PC-3 (cell line): ENCODE data around the gene SLC23A1. TPM values are rescaled to one million over a fixed set of nuclear protein-coding genes. Genes with fewer than 3 reads are reported as not detected.

ENCODE experiments used
- ATAC-seq: fragments of 200-7000 bp; cut with Tn5 transposase; 2 replicates; pipeline ENCODE4 v1.9.1; 2020; ENCODE audit warnings: mild to moderate bottlenecking, moderate library complexity
- BruUV-seq: library from RNA; stranded (reverse); fragments of 400-500 nt; replicated peaks from 2 replicates; lab custom pipeline; 2021; lab: Mats Ljungman, UMichigan
- CTCF ChIA-PET: fragments of 300-600 bp; sonication (Branson Sonifier 250); formaldehyde crosslinking; loops from one replicate; lab custom pipeline; 2022; ENCODE audit warnings: antibody characterized with exemption; lab: Charles Lee
- POLR2A ChIA-PET: fragments of 300-600 bp; sonication (Branson Sonifier 250); formaldehyde crosslinking; loops from one replicate; lab custom pipeline; 2022; ENCODE audit warnings: antibody characterized with exemption; ENCODE audit not compliant: unreplicated experiment; lab: Charles Lee
- DNase-seq: peaks from one replicate; pipeline ENCODE4 v3.0.0-alpha.2; 2015
- H2AFZ ChIP-seq: fragments of 300-600 bp; sonication (generic); 2 replicates; pipeline ENCODE4 v1.6.0; 2016; ENCODE audit warnings: antibody characterized with exemption, low read length
- H3F3A ChIP-seq: fragments of 300-600 bp; sonication (generic); one replicate; pipeline ENCODE4 v1.6.0; 2017; ENCODE audit warnings: antibody characterized with exemption, low read length, control low read depth, mild to moderate bottlenecking; ENCODE audit not compliant: unreplicated experiment
- H3K27ac ChIP-seq: fragments of 300-600 bp; sonication (generic); 2 replicates; pipeline ENCODE4 v1.5.1; 2016; ENCODE audit warnings: mild to moderate bottlenecking, low read length
- H3K27me3 ChIP-seq: fragments of 300-600 bp; sonication (generic); 2 replicates; pipeline ENCODE4 v1.6.1; 2016; ENCODE audit warnings: low read length, mixed read lengths
- H3K36me3 ChIP-seq: fragments of 300-600 bp; sonication (generic); 2 replicates; pipeline ENCODE4 v1.6.1; 2016; ENCODE audit warnings: low read depth, mixed run types, low read length, mixed read lengths
- H3K4me1 ChIP-seq: fragments of 300-600 bp; sonication (generic); 2 replicates; pipeline ENCODE4 v1.5.1; 2016; ENCODE audit warnings: low read length; ENCODE audit not compliant: insufficient read depth
- H3K4me2 ChIP-seq: fragments of 300-600 bp; sonication (generic); 2 replicates; pipeline ENCODE4 v1.6.0; 2016; ENCODE audit warnings: low read length
- H3K4me3 ChIP-seq: fragments of 300-600 bp; sonication (generic); 2 replicates; pipeline ENCODE4 v1.5.1; 2016; ENCODE audit warnings: mild to moderate bottlenecking, low read length, mixed read lengths
- H3K79me2 ChIP-seq: fragments of 300-600 bp; sonication (generic); 2 replicates; pipeline ENCODE4 v1.6.1; 2017; ENCODE audit warnings: low read length, mixed read lengths
- H3K9ac ChIP-seq: fragments of 300-600 bp; sonication (generic); 2 replicates; pipeline ENCODE4 v1.6.0; 2016; ENCODE audit warnings: mild to moderate bottlenecking, low read length
- H3K9me2 ChIP-seq: fragments of 300-600 bp; sonication (generic); replicated peaks from 2 replicates; pipeline ENCODE4 v1.6.1; 2016; ENCODE audit warnings: mixed run types, low read length, mixed read lengths
- H3K9me3 ChIP-seq: fragments of 300-600 bp; sonication (generic); 2 replicates; pipeline ENCODE4 v1.6.1; 2016; ENCODE audit warnings: low read length, mixed read lengths
- H4K20me1 ChIP-seq: fragments of 300-600 bp; sonication (generic); 2 replicates; pipeline ENCODE4 v1.6.1; 2016; ENCODE audit warnings: low read length, mixed read lengths
- EZH2 ChIP-seq: fragments of 300-600 bp; sonication (generic); IDR thresholded peaks from one replicate; pipeline ENCODE4 v1.6.1; 2017; ENCODE audit warnings: antibody characterized with exemption, mild to moderate bottlenecking, low read length; ENCODE audit not compliant: unreplicated experiment
- EZH2phosphoT487 ChIP-seq: fragments of 300-600 bp; sonication (generic); IDR thresholded peaks from 2 replicates; pipeline ENCODE4 v1.6.1; 2018; ENCODE audit warnings: mild to moderate bottlenecking, antibody characterized with exemption, low read length, borderline replicate concordance
- intact Hi-C: fragments of 100-400 bp; cut with micrococcal nuclease; formaldehyde crosslinking; loops from 2 replicates; pipeline ENCODE4 v1.9.0; 2023
- total RNA-seq: library from RNA; depleted of rRNA; stranded (reverse); fragments of >200 nt; gene quantifications from 2 replicates; pipeline ENCODE4 v1.2.3, GENCODE V29; 2014
- TF ChIP-seq, protein P1 (sequence below): fragments of 300-600 bp; sonication (generic); conservative IDR thresholded peaks from 2 replicates; pipeline ENCODE4 v1.5.1; 2017; ENCODE audit warnings: antibody characterized with exemption, low read depth, mild to moderate bottlenecking, low read length

SLC23A1 gene
- total RNA-seq, 1 experiment from 2014 or later = not detected

GRCh38 chr5:139414581-139415130 lies 31.6 kb upstream of the SLC23A1 start:
- no peaks in the 10 kb centered on the region for H3F3A ChIP-seq
- DNase-seq (no peak), ATAC-seq (no peak)
- no peaks in the 10 kb centered on the region for H4K20me1 ChIP-seq
- H3K79me2 ChIP-seq = no peaks in the 10 kb centered on the region
- no peak overlapping the region for H2AFZ ChIP-seq
- no peaks in the 10 kb centered on the region for H3K4me1 ChIP-seq
- intact Hi-C loops = no loop called here
- H3K9ac ChIP-seq = no peak overlapping the region
- no peaks in the 10 kb centered on the region for H3K27me3 ChIP-seq
- H3K9me2 ChIP-seq = no peaks in the 10 kb centered on the region
- ChIA-PET CTCF (no interaction called here), POLR2A (no interaction called here)
- H3K36me3 ChIP-seq = no peaks in the 10 kb centered on the region
- TF ChIP-seq EZH2phosphoT487 = no peak
- no peak overlapping the region for H3K4me2 ChIP-seq
- no peak overlapping the region for H3K4me3 ChIP-seq
- no peaks in the 10 kb centered on the region for H3K9me3 ChIP-seq
- H3K27ac ChIP-seq = no peak overlapping the region
- BruUV-seq = no TSS peak

DNA sequence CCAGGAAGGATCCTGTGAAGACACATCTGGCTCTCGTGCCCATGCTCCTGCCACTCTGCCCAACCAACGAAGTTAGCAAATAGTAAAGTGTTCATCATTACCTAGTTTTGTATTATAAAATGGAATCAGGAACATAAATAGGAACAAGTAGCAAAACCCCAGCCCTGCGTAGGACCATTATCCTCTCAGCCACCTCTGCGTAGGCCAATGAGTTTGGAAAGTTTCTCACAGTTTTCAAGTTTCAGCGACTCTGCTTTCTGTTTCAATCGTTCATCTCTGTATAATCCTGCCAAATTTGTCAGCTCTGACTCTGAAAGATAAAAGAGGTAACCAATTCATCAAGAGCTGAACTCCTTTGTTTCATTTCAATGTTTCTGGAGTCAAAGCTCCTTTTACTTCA lies 30.9 kb upstream of the SLC23A1 start:
- Histone ChIP-seq H3F3A (no peaks in the 10 kb centered on the region), H3K27me3 (no peaks in the 10 kb centered on the region), H3K9me3 (no peaks in the 10 kb centered on the region), H3K4me2 (no peak overlapping the region), H3K4me3 (no peak overlapping the region), H3K9me2 (no peaks in the 10 kb centered on the region), H2AFZ (no peak overlapping the region), H3K4me1 (no peaks in the 10 kb centered on the region), H3K36me3 (no peaks in the 10 kb centered on the region), H3K27ac (no peak overlapping the region), H3K9ac (no peak overlapping the region), H4K20me1 (no peaks in the 10 kb centered on the region), H3K79me2 (no peaks in the 10 kb centered on the region)
- ChIA-PET CTCF (no interaction called here), POLR2A (no interaction called here)
- intact Hi-C loops = no loop called here
- DNase-seq (no peak), ATAC-seq (no peak)
- no TSS peak for BruUV-seq
- TF ChIP-seq EZH2phosphoT487 = no peak
- TF ChIP-seq EZH2 = no peak
- TF ChIP-seq, protein P1, sequence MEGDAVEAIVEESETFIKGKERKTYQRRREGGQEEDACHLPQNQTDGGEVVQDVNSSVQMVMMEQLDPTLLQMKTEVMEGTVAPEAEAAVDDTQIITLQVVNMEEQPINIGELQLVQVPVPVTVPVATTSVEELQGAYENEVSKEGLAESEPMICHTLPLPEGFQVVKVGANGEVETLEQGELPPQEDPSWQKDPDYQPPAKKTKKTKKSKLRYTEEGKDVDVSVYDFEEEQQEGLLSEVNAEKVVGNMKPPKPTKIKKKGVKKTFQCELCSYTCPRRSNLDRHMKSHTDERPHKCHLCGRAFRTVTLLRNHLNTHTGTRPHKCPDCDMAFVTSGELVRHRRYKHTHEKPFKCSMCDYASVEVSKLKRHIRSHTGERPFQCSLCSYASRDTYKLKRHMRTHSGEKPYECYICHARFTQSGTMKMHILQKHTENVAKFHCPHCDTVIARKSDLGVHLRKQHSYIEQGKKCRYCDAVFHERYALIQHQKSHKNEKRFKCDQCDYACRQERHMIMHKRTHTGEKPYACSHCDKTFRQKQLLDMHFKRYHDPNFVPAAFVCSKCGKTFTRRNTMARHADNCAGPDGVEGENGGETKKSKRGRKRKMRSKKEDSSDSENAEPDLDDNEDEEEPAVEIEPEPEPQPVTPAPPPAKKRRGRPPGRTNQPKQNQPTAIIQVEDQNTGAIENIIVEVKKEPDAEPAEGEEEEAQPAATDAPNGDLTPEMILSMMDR = no peak

DNA sequence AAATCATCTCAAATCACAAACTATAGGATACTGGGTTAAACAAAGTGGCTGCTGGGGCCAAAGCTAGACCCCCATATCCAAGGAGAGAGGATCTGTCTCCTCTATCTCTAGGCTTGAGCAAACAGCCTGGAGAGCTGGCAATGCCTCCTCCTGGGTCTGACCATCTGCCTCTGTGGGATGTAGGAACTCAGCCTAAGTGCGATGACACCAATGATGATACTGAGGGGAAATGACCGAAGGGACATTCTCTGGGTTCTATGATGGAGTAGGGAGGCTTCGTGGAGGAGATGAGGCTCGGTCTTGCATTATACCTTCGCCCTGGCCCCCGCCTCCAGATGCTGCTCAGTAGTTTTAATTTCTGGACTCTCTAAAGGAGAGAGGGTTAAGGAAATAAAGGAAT lies 30.1 kb upstream of the SLC23A1 start:
- Histone ChIP-seq H3K4me1 (no peaks in the 10 kb centered on the region), H3K9me3 (no peaks in the 10 kb centered on the region), H3K36me3 (no peaks in the 10 kb centered on the region), H3K9me2 (no peaks in the 10 kb centered on the region), H3K79me2 (no peaks in the 10 kb centered on the region), H3F3A (no peaks in the 10 kb centered on the region), H3K4me2 (no peak overlapping the region), H2AFZ (no peak overlapping the region), H3K27ac (no peak overlapping the region), H3K4me3 (no peak overlapping the region), H3K9ac (no peak overlapping the region), H4K20me1 (no peaks in the 10 kb centered on the region), H3K27me3 (no peaks in the 10 kb centered on the region)
- intact Hi-C loops = no loop called here
- DNase-seq (no peak), ATAC-seq (no peak)
- TF ChIP-seq EZH2phosphoT487 (no peak), EZH2 (no peak)
- TF ChIP-seq, protein P1 = no peak
- CTCF ChIA-PET = no interaction called here
- no TSS peak for BruUV-seq
- POLR2A ChIA-PET = no interaction called here
